ENCODE results near the gene RAPGEF2.

Gene RAPGEF2

GRCh38 chr4:159097144-159097543 lies 5.7 kb upstream of the RAPGEF2 start:
- H3K36me3 Mint-ChIP-seq (ENCODE audit: low read depth), result no peaks in the 10 kb centered on the region
- peaks cover 11% of the 10 kb centered on the region for H3K4me1 Mint-ChIP-seq
- H3K4me3 Mint-ChIP-seq, result no peak overlapping the region
- no peak overlapping the region for H3K27ac Mint-ChIP-seq
- TF ChIP-seq CTCF (IDR thresholded peaks at IDR 0.05; ENCODE audit: unreplicated experiment in 3 of 3), result no peak
- no peaks in the 10 kb centered on the region for H3K9me3 Mint-ChIP-seq
- peaks cover 13% of the 10 kb centered on the region for H3K27me3 Mint-ChIP-seq (ENCODE audit: low read depth)

- Mint-ChIP-seq H3K4me3 (no peak overlapping the region), H3K27ac (peak overlapping the region; percentile 7 to 72 (median 19)), H3K9me3 (no peaks in the 10 kb centered on the region), H3K36me3 (ENCODE audit: low read depth) (no peaks in the 10 kb centered on the region), H3K4me1 (peaks cover 12% of the 10 kb centered on the region), H3K27me3 (ENCODE audit: low read depth) (peaks cover 15% of the 10 kb centered on the region)
- TF ChIP-seq CTCF (IDR thresholded peaks at IDR 0.05; ENCODE audit: unreplicated experiment in 3 of 3), result no peak
Observed at GRCh38 chr4:159097785-159098184, 5.1 kb upstream of the RAPGEF2 start.

- H3K4me1 Mint-ChIP-seq, result peaks cover 12% of the 10 kb centered on the region
- H3K36me3 Mint-ChIP-seq (ENCODE audit: low read depth), result no peaks in the 10 kb centered on the region
- H3K4me3 Mint-ChIP-seq, result no peak overlapping the region
- H3K27ac Mint-ChIP-seq, result peak overlapping the region in 1 of 3 experiments; percentile 19
- TF ChIP-seq CTCF (IDR thresholded peaks at IDR 0.05; ENCODE audit: unreplicated experiment in 3 of 3), result no peak
- no peaks in the 10 kb centered on the region for H3K9me3 Mint-ChIP-seq
- H3K27me3 Mint-ChIP-seq (ENCODE audit: low read depth), result peaks cover 15% of the 10 kb centered on the region
Observed at GRCh38 chr4:159098482-159099127, 4.3 kb upstream of the RAPGEF2 start.

DNA sequence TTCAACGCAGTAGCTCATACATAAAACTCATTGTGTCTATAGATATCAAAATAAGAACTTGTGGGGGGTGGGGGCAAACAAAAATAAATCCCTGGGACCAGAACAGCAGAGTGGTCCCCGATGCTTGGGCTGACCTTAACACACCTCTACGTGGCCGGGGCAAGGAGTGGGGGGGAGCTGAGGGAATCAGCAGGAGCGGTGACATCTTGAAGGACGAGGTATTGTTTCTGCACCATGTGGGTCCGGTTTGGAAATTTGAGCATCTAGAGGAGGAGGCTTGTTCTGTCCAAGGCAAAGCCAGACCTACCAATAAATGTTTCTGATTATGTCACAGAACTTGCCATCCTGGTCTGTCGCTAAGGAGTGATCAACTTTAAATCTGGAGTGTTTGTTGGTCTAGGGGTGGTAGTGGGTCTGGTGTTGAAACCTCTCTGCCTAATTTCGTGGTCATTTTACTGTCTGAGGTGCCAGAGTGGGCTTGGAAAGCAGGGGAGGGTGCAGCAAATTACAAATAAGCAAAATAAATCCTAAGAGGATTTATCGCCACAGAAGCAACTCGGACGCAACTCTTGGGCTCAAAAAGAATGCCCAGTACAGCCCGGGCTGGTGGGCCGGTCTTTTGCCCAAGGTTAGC lies 774 bp upstream of the RAPGEF2 start:
- no peak for TF ChIP-seq CTCF (IDR thresholded peaks at IDR 0.05; ENCODE audit: unreplicated experiment in 3 of 3)
- H3K4me3 Mint-ChIP-seq, result peak overlapping the region; percentile 83 to 94 (median 91)
- H3K4me1 Mint-ChIP-seq, result peaks cover 38% of the 10 kb centered on the region
- H3K27ac Mint-ChIP-seq, result peak overlapping the region; percentile 65 to 84 (median 69)
- H3K36me3 Mint-ChIP-seq (ENCODE audit: low read depth), result no peaks in the 10 kb centered on the region
- no peaks in the 10 kb centered on the region for H3K9me3 Mint-ChIP-seq
- peaks cover 15% of the 10 kb centered on the region for H3K27me3 Mint-ChIP-seq (ENCODE audit: low read depth)

- Mint-ChIP-seq H3K9me3 (no peaks in the 10 kb centered on the region), H3K4me3 (peak overlapping the region; percentile 61 to 76 (median 72)), H3K36me3 (ENCODE audit: low read depth) (no peaks in the 10 kb centered on the region)
Observed at GRCh38 chr4:159103384-159103990, 608 bp downstream of the RAPGEF2 start.

More at GRCh38 chr4:159103384-159103990, 608 bp downstream of the RAPGEF2 start:
- H3K27ac Mint-ChIP-seq, result no peak overlapping the region
- no peak for TF ChIP-seq CTCF (IDR thresholded peaks at IDR 0.05; ENCODE audit: unreplicated experiment in 3 of 3)
- peaks cover 15% of the 10 kb centered on the region for H3K27me3 Mint-ChIP-seq (ENCODE audit: low read depth)
- peaks cover 37% of the 10 kb centered on the region for H3K4me1 Mint-ChIP-seq
